Hepatocyte (in vitro differentiated cells): ENCODE measurements around the gene MEOX1. TPM values are rescaled to one million over a fixed set of nuclear protein-coding genes. Genes with fewer than 3 reads are reported as not detected.

Experiments used
- DNase-seq: peaks from one replicate; pipeline ENCODE4 v3.0.0-alpha.2; 2016; ENCODE audit warnings: low spot score
- H2AFZ ChIP-seq: fragments of 200-600 bp; sonication (generic); 2 replicates; pipeline ENCODE4 v1.6.0; 2016; ENCODE audit warnings: antibody characterized with exemption, mild to moderate bottlenecking
- H3K27ac ChIP-seq: fragments of 200-600 bp; sonication (generic); 2 replicates; pipeline ENCODE4 v1.5.1; 2016; ENCODE audit warnings: mild to moderate bottlenecking
- H3K27me3 ChIP-seq: fragments of 200-600 bp; sonication (generic); 2 replicates; pipeline ENCODE4 v1.6.1; 2016
- H3K36me3 ChIP-seq: fragments of 200-600 bp; sonication (generic); replicated peaks from 2 replicates; pipeline ENCODE4 v1.5.1; 2016; ENCODE audit warnings: low read depth; ENCODE audit not compliant: insufficient read depth
- H3K4me1 ChIP-seq: fragments of 200-600 bp; sonication (generic); 2 replicates; pipeline ENCODE4 v1.5.1; 2016; ENCODE audit warnings: mild to moderate bottlenecking, moderate library complexity; ENCODE audit not compliant: insufficient read depth
- H3K4me2 ChIP-seq: fragments of 200-600 bp; sonication (generic); 2 replicates; pipeline ENCODE4 v1.6.0; 2016
- H3K4me3 ChIP-seq: fragments of 200-600 bp; sonication (generic); 2 replicates; pipeline ENCODE4 v1.5.1; 2016; ENCODE audit warnings: mild to moderate bottlenecking
- H3K79me2 ChIP-seq: fragments of 200-600 bp; sonication (generic); 2 replicates; pipeline ENCODE4 v1.6.0; 2017; ENCODE audit warnings: mild to moderate bottlenecking
- H3K9me2 ChIP-seq: fragments of 200-600 bp; sonication (generic); replicated peaks from 2 replicates; pipeline ENCODE4 v1.6.0; 2017; ENCODE audit warnings: mild to moderate bottlenecking; ENCODE audit not compliant: insufficient read depth
- H3K9me3 ChIP-seq: fragments of 200-600 bp; sonication (generic); 2 replicates; pipeline ENCODE4 v1.5.1; 2016; ENCODE audit warnings: low read depth, mild to moderate bottlenecking
- H4K20me1 ChIP-seq: fragments of 200-600 bp; sonication (generic); 2 replicates; pipeline ENCODE4 v1.6.0; 2016; ENCODE audit warnings: mild to moderate bottlenecking; ENCODE audit not compliant: insufficient read depth, poor library complexity, severe bottlenecking
- EZH2 ChIP-seq: fragments of 200-600 bp; sonication (generic); IDR thresholded peaks from 2 replicates; pipeline ENCODE4 v1.6.1; 2016; ENCODE audit warnings: antibody characterized with exemption, mild to moderate bottlenecking, borderline replicate concordance
- EZH2phosphoT487 ChIP-seq: fragments of 200-600 bp; sonication (generic); IDR thresholded peaks from one replicate; pipeline ENCODE4 v1.6.1; 2018; ENCODE audit warnings: antibody characterized with exemption, mild to moderate bottlenecking, low read depth, moderate library complexity; ENCODE audit not compliant: unreplicated experiment, severe bottlenecking
- WGBS: methylation state at CpG from one replicate; pipeline ENCODE4 v1.1.6; 2016; ENCODE audit warnings: low lambda C conversion rate; ENCODE audit errors: missing lambda C conversion rate; 5-methylcytosine and 5-hydroxymethylcytosine counted together
- polyA plus RNA-seq: library from polyadenylated mRNA; unstranded; fragments of >200 nt; fragmentation: Nextera tagmentation; extraction: Ambion mirVana; gene quantifications from 2 replicates; pipeline ENCODE4 v1.2.1, GENCODE V29; 2016
- total RNA-seq: library from RNA; depleted of rRNA; stranded (reverse); fragments of >200 nt; gene quantifications from 2 replicates; pipeline ENCODE4 v1.2.3, GENCODE V29; 2014
- TF ChIP-seq, protein P1 (sequence below): fragments of 200-600 bp; sonication (generic); IDR thresholded peaks from 2 replicates; pipeline ENCODE4 v1.5.1; 2016; ENCODE audit warnings: antibody characterized with exemption, mild to moderate bottlenecking; ENCODE audit not compliant: poor library complexity

MEOX1 gene
- total and polyA plus RNA-seq, 2 experiments from 2014 or later, result 0.33 to 0.90 TPM

DNA sequence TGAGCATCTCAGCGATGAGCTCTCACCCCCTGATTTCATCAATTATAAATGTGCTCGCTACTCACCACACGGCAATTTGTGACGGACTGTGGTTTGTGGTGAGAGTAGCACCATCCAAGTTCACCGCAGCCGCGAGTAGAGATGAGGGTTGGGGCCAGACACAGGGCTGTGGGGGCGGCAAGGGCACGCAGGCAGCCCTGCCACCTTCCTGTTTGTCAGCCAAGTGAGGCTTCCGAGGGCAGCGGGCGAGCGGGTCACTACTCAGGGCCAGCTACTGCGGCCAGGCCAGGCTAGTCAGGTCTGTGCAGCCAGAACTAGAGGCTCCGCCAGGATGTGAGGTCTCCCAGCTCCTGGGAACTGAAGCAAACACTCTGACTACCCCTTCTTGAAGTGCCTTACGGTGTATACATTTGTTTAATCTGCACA lies 39.6 kb upstream of the MEOX1 start:
- no peaks in the 10 kb centered on the region for H3K27me3 ChIP-seq
- no peaks in the 10 kb centered on the region for H3K36me3 ChIP-seq
- H3K4me1 ChIP-seq, result no peaks in the 10 kb centered on the region
- H3K9me3 ChIP-seq, result no peaks in the 10 kb centered on the region
- H3K4me2 ChIP-seq, result no peak overlapping the region
- no peak overlapping the region for H3K27ac ChIP-seq
- no peak overlapping the region for H2AFZ ChIP-seq
- H3K9me2 ChIP-seq, result no peaks in the 10 kb centered on the region
- TF ChIP-seq, protein P1, sequence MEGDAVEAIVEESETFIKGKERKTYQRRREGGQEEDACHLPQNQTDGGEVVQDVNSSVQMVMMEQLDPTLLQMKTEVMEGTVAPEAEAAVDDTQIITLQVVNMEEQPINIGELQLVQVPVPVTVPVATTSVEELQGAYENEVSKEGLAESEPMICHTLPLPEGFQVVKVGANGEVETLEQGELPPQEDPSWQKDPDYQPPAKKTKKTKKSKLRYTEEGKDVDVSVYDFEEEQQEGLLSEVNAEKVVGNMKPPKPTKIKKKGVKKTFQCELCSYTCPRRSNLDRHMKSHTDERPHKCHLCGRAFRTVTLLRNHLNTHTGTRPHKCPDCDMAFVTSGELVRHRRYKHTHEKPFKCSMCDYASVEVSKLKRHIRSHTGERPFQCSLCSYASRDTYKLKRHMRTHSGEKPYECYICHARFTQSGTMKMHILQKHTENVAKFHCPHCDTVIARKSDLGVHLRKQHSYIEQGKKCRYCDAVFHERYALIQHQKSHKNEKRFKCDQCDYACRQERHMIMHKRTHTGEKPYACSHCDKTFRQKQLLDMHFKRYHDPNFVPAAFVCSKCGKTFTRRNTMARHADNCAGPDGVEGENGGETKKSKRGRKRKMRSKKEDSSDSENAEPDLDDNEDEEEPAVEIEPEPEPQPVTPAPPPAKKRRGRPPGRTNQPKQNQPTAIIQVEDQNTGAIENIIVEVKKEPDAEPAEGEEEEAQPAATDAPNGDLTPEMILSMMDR, result no peak
- TF ChIP-seq EZH2phosphoT487, result no peak
- no peak for TF ChIP-seq EZH2
- WGBS, result 85% methylated on average over 16 of the region's 16 CpGs
- no peak overlapping the region for H3K4me3 ChIP-seq
- no peaks in the 10 kb centered on the region for H3K79me2 ChIP-seq
- no peak for DNase-seq
- no peaks in the 10 kb centered on the region for H4K20me1 ChIP-seq

- Histone ChIP-seq H3K4me2 (no peak overlapping the region), H3K4me1 (no peaks in the 10 kb centered on the region), H3K36me3 (no peaks in the 10 kb centered on the region), H3K27me3 (no peaks in the 10 kb centered on the region), H2AFZ (no peak overlapping the region), H3K9me3 (no peaks in the 10 kb centered on the region), H3K9me2 (no peaks in the 10 kb centered on the region), H3K79me2 (no peaks in the 10 kb centered on the region), H4K20me1 (no peaks in the 10 kb centered on the region), H3K4me3 (no peak overlapping the region), H3K27ac (no peak overlapping the region)
- WGBS, result 96% methylated on average over 3 of the region's 3 CpGs
- TF ChIP-seq, protein P1, result no peak
- no peak for TF ChIP-seq EZH2phosphoT487
- TF ChIP-seq EZH2, result no peak
- DNase-seq, result no peak
Measured at GRCh38 chr17:43699438-43699756, 37.7 kb upstream of the MEOX1 start.

GRCh38 chr17:43698678-43699437 lies 37.1 kb upstream of the MEOX1 start:
- Histone ChIP-seq H3K4me3 (no peak overlapping the region), H3K27ac (no peak overlapping the region), H3K9me3 (no peaks in the 10 kb centered on the region), H3K4me1 (no peaks in the 10 kb centered on the region), H4K20me1 (no peaks in the 10 kb centered on the region), H3K27me3 (no peaks in the 10 kb centered on the region), H3K36me3 (no peaks in the 10 kb centered on the region), H3K4me2 (no peak overlapping the region), H3K9me2 (no peaks in the 10 kb centered on the region), H3K79me2 (no peaks in the 10 kb centered on the region), H2AFZ (no peak overlapping the region)
- no peak for DNase-seq
- no peak for TF ChIP-seq EZH2
- TF ChIP-seq EZH2phosphoT487, result no peak
- 70% methylated on average over 7 of the region's 7 CpGs for WGBS

GRCh38 chr17:43697937-43698336 lies 36.2 kb upstream of the MEOX1 start:
- no peak overlapping the region for H3K4me2 ChIP-seq
- no peak overlapping the region for H3K27ac ChIP-seq
- H3K27me3 ChIP-seq, result no peaks in the 10 kb centered on the region
- H3K9me2 ChIP-seq, result no peaks in the 10 kb centered on the region
- no peaks in the 10 kb centered on the region for H3K79me2 ChIP-seq
- H3K9me3 ChIP-seq, result no peaks in the 10 kb centered on the region
- no peaks in the 10 kb centered on the region for H3K4me1 ChIP-seq
- no peak overlapping the region for H2AFZ ChIP-seq
- H4K20me1 ChIP-seq, result no peaks in the 10 kb centered on the region
- no peak for DNase-seq
- TF ChIP-seq, protein P1, result no peak
- no peak for TF ChIP-seq EZH2phosphoT487
- no peak for TF ChIP-seq EZH2
- H3K36me3 ChIP-seq, result no peaks in the 10 kb centered on the region
- WGBS, result 92% methylated on average over 10 of the region's 10 CpGs
- H3K4me3 ChIP-seq, result no peak overlapping the region
